ACHN (cell line): ENCODE data around the gene PDXP.
A peak's percentile ranks its signal among the peaks of the same experiment; 100 is the strongest.
"Not testable (repeated sequence)": the region's sequence is repeated elsewhere in the genome, so short reads cannot be mapped to it uniquely, and the experiment has no call there.

Source experiments
- DNase-seq: peaks from one replicate; pipeline ENCODE4 v3.0.0-alpha.2; 2015
- in situ Hi-C: cut with HindIII; loops from 2 replicates; pipeline ENCODE4 v1.10.0; 2017; ENCODE audit warnings: low sequenced_read_pairs, low pct_ligation_motif_present, low pct_unique_long_range_greater_than_20kb

PDXP gene

GRCh38 chr22:37639771-37640590, 18.5 kb upstream of the PDXP start:
- DNase-seq: no peak
- in situ Hi-C loops: no loop called here

- in situ Hi-C loops: no loop called here
- no peak for DNase-seq
Measured at GRCh38 chr22:37640591-37641560, 17.6 kb upstream of the PDXP start.

GRCh38 chr22:37641561-37641949, 17.0 kb upstream of the PDXP start:
- in situ Hi-C loops: no loop called here
- no peak for DNase-seq

GRCh38 chr22:37643225-37643847, 15.2 kb upstream of the PDXP start:
- peak; percentile 61 for DNase-seq
- in situ Hi-C loops: no loop called here

GRCh38 chr22:37647317-37647716, 11.2 kb upstream of the PDXP start:
- in situ Hi-C loops: no loop called here
- DNase-seq: no peak

- DNase-seq: no peak
- in situ Hi-C loops: no loop called here
Measured at GRCh38 chr22:37647928-37648327, 10.6 kb upstream of the PDXP start.

GRCh38 chr22:37650463-37651136, 7.9 kb upstream of the PDXP start:
- in situ Hi-C loops: no loop called here
- DNase-seq: no peak

GRCh38 chr22:37654563-37655251, 3.8 kb upstream of the PDXP start:
- DNase-seq: no peak
- in situ Hi-C loops: no loop called here

- in situ Hi-C loops: no loop called here
- no peak for DNase-seq
Measured at GRCh38 chr22:37655252-37655563, 3.3 kb upstream of the PDXP start.

- DNase-seq, in situ Hi-C loops: not testable (repeated sequence)
Measured at GRCh38 chr22:37656583-37656982, 1.9 kb upstream of the PDXP start.

GRCh38 chr22:37657590-37658132, 862 bp upstream of the PDXP start:
- DNase-seq: peak; percentile 31
- in situ Hi-C loops: no loop called here

- no peak for DNase-seq
Measured at GRCh38 chr22:37659066-37659896, 758 bp downstream of the PDXP start.

GRCh38 chr22:37659897-37660708, 1.6 kb downstream of the PDXP start:
- DNase-seq: no peak
- in situ Hi-C loops: no loop called here

More at GRCh38 chr22:37659066-37659896, 758 bp downstream of the PDXP start:
- in situ Hi-C loops: no loop called here

- DNase-seq: no peak
- in situ Hi-C loops: no loop called here
Measured at GRCh38 chr22:37660709-37661045, 2.2 kb downstream of the PDXP start.

GRCh38 chr22:37661160-37661924, 2.8 kb downstream of the PDXP start:
- no peak for DNase-seq
- in situ Hi-C loops: no loop called here

- DNase-seq: no peak
- in situ Hi-C loops: no loop called here
Measured at GRCh38 chr22:37662039-37662438, 3.5 kb downstream of the PDXP start.
